Measurements from ENCODE around the gene CENPB. TPM values are rescaled to one million over a fixed set of nuclear protein-coding genes. Genes with fewer than 3 reads are reported as not detected.

CENPB gene
- total RNA-seq, 1 donor from 2014 or later: 173 TPM

GRCh38 chr20:3755269-3755668 is 31.3 kb downstream of the CENPB start:
- TF ChIP-seq CTCF (IDR thresholded peaks at IDR 0.05): no peak
- H3K4me1 ChIP-seq: peaks cover 3 to 5% of the 10 kb centered on the region in 2 donors
- no peak for DNase-seq (ENCODE audit: low spot score in 2 of 2)
- intact Hi-C loops (cut with DNase I): no loop called here
- no peak overlapping the region for H3K4me3 ChIP-seq
- no peaks in the 10 kb centered on the region for H3K9me3 ChIP-seq
- H3K27ac ChIP-seq: no peak overlapping the region
- H3K27me3 ChIP-seq: no peaks in the 10 kb centered on the region
- no peaks in the 10 kb centered on the region for H3K36me3 ChIP-seq

- DNase-seq (ENCODE audit: low spot score in 2 of 2): no peak
- H3K27ac ChIP-seq: no peak overlapping the region
- intact Hi-C loops (cut with DNase I): no loop called here
- no peaks in the 10 kb centered on the region for H3K36me3 ChIP-seq
- H3K4me1 ChIP-seq: peaks cover 3 to 8% of the 10 kb centered on the region in 2 donors
- no peak overlapping the region for H3K4me3 ChIP-seq
- no peaks in the 10 kb centered on the region for H3K9me3 ChIP-seq
- no peaks in the 10 kb centered on the region for H3K27me3 ChIP-seq
- TF ChIP-seq CTCF (IDR thresholded peaks at IDR 0.05): no peak
These were observed 32.3 kb downstream of the CENPB start for GRCh38 chr20:3754276-3754630.

- Histone ChIP-seq H3K36me3 (no peaks in the 10 kb centered on the region), H3K4me3 (no peak overlapping the region), H3K27me3 (no peaks in the 10 kb centered on the region), H3K9me3 (no peaks in the 10 kb centered on the region), H3K27ac (no peak overlapping the region), H3K4me1 (peaks cover 3 to 8% of the 10 kb centered on the region in 2 donors)
- intact Hi-C loops (cut with DNase I): loop anchor here (2.0 kb wide), 2 partner anchors 13 to 27 kb away; partner anchors contain the start of genes ADISSP and SPEF1
- DNase-seq (ENCODE audit: low spot score in 2 of 2): no peak
- no peak for TF ChIP-seq CTCF (IDR thresholded peaks at IDR 0.05)
These were observed 32.9 kb downstream of the CENPB start for GRCh38 chr20:3753501-3754275.

GRCh38 chr20:3753098-3753497 is 33.4 kb downstream of the CENPB start:
- no peak overlapping the region for H3K4me3 ChIP-seq
- peak in 1 of 2 donors; percentile 78 for DNase-seq (ENCODE audit: low spot score in 2 of 2)
- no peaks in the 10 kb centered on the region for H3K36me3 ChIP-seq
- H3K4me1 ChIP-seq: peaks cover 3 to 8% of the 10 kb centered on the region in 2 donors
- no peak overlapping the region for H3K27ac ChIP-seq
- intact Hi-C loops (cut with DNase I): loop anchor here (2.0 kb wide), 2 partner anchors 14 to 28 kb away; partner anchors contain the start of genes ADISSP and SPEF1
- H3K9me3 ChIP-seq: no peaks in the 10 kb centered on the region
- no peaks in the 10 kb centered on the region for H3K27me3 ChIP-seq
- TF ChIP-seq CTCF (IDR thresholded peaks at IDR 0.05): peak; percentile 66 to 75 (median 67)

- intact Hi-C loops (cut with DNase I): loop anchor here (2.0 kb wide), 2 partner anchors 14 to 28 kb away; partner anchors contain the start of genes ADISSP and SPEF1
- Histone ChIP-seq H3K27me3 (no peaks in the 10 kb centered on the region), H3K9me3 (no peaks in the 10 kb centered on the region), H3K27ac (no peak overlapping the region), H3K4me3 (peak overlapping the region; percentile 57 to 68), H3K36me3 (no peaks in the 10 kb centered on the region), H3K4me1 (peaks cover 3 to 8% of the 10 kb centered on the region in 2 donors)
- no peak for DNase-seq (ENCODE audit: low spot score in 2 of 2)
- TF ChIP-seq CTCF (IDR thresholded peaks at IDR 0.05): no peak
These were observed 34.2 kb downstream of the CENPB start for GRCh38 chr20:3752386-3752759.

All from ascending aorta (tissue), 2 donors.